ENCODE results near the gene CCDC12.

DNA sequence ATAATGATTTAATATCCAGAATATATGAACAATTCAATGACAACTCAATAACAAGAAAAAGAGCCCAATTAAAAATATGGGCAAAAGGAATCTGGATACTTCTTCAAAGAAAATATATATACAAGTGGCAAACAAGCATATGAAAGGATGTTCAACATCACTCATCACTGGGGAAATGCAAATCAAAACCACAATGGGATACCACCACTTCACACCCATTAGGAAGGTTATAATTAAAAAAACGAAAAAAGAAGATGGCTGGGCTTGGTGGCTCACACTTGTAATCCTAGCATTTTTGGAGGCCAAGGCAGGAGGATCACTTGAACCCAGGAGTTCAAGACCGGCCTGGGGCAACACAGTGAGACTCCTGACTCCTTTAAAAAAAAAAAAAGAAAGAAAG is 4.1 kb downstream of the CCDC12 start:
- TF ChIP-seq POLR2A (IDR thresholded peaks at IDR 0.05): no peak
- TF ChIP-seq, protein P1, sequence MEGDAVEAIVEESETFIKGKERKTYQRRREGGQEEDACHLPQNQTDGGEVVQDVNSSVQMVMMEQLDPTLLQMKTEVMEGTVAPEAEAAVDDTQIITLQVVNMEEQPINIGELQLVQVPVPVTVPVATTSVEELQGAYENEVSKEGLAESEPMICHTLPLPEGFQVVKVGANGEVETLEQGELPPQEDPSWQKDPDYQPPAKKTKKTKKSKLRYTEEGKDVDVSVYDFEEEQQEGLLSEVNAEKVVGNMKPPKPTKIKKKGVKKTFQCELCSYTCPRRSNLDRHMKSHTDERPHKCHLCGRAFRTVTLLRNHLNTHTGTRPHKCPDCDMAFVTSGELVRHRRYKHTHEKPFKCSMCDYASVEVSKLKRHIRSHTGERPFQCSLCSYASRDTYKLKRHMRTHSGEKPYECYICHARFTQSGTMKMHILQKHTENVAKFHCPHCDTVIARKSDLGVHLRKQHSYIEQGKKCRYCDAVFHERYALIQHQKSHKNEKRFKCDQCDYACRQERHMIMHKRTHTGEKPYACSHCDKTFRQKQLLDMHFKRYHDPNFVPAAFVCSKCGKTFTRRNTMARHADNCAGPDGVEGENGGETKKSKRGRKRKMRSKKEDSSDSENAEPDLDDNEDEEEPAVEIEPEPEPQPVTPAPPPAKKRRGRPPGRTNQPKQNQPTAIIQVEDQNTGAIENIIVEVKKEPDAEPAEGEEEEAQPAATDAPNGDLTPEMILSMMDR (IDR thresholded peaks at IDR 0.05): no peak
